HG03159 (cell line): ENCODE data around the gene DOK3.

Experiments
- ATAC-seq: cut with Tn5 transposase; IDR thresholded peaks from one replicate; pipeline ENCODE4 v1.9.1; 2021; ENCODE audit warnings: mild to moderate bottlenecking, moderate library complexity; ENCODE audit not compliant: unreplicated experiment

DOK3 gene

GRCh38 chr5:177469750-177470525 lies 39.7 kb downstream of the DOK3 start:
- ATAC-seq: no peak

- ATAC-seq: no peak
Measured at GRCh38 chr5:177468685-177469628, 40.7 kb downstream of the DOK3 start.

- ATAC-seq: no peak
Measured at GRCh38 chr5:177468329-177468684, 41.3 kb downstream of the DOK3 start.

- no peak for ATAC-seq
Measured at GRCh38 chr5:177467436-177467835, 42.2 kb downstream of the DOK3 start.

GRCh38 chr5:177466861-177467260 lies 42.8 kb downstream of the DOK3 start:
- ATAC-seq: no peak

GRCh38 chr5:177465044-177465443 lies 44.6 kb downstream of the DOK3 start:
- ATAC-seq: no peak

GRCh38 chr5:177462021-177462670 lies 47.5 kb downstream of the DOK3 start:
- ATAC-seq: no peak

- no peak for ATAC-seq
Measured at GRCh38 chr5:177459819-177460628, 49.6 kb downstream of the DOK3 start.

GRCh38 chr5:177459357-177459756 lies 50.3 kb downstream of the DOK3 start:
- ATAC-seq: no peak

GRCh38 chr5:177458912-177459350 lies 50.7 kb downstream of the DOK3 start:
- ATAC-seq: no peak

GRCh38 chr5:177457852-177458681 lies 51.6 kb downstream of the DOK3 start:
- ATAC-seq: no peak

GRCh38 chr5:177456976-177457851 lies 52.4 kb downstream of the DOK3 start:
- ATAC-seq: peak; percentile 43

- no peak for ATAC-seq
Measured at GRCh38 chr5:177456591-177456964, 53.0 kb downstream of the DOK3 start.

GRCh38 chr5:177455661-177456590 lies 53.7 kb downstream of the DOK3 start:
- ATAC-seq: peak; percentile 19

GRCh38 chr5:177455036-177455660 lies 54.5 kb downstream of the DOK3 start:
- ATAC-seq: peak; percentile 43

GRCh38 chr5:177454397-177455035 lies 55.1 kb downstream of the DOK3 start:
- peak; percentile 42 for ATAC-seq
